HCT116 (cell line): ENCODE measurements around the gene RBPJ. TPM values are rescaled to one million over a fixed set of nuclear protein-coding genes. Genes with fewer than 3 reads are reported as not detected.

ENCODE experiments used
- ATAC-seq: fragments of 200-7000 bp; cut with Tn5 transposase; 2 replicates; pipeline ENCODE4 v1.9.1; 2020; ENCODE audit warnings: mild to moderate bottlenecking, moderate library complexity
- BruUV-seq: library from RNA; stranded (reverse); fragments of 400-500 nt; replicated peaks from 2 replicates; lab custom pipeline; 2021; lab: Mats Ljungman, UMichigan
- CTCF ChIA-PET: fragments of 300-600 bp; sonication (Branson Sonifier 250); formaldehyde crosslinking; loops from one replicate; lab custom pipeline; 2021; ENCODE audit warnings: antibody characterized with exemption; lab: Charles Lee
- POLR2A ChIA-PET: fragments of 300-600, 350-600 bp; sonication (Branson Sonifier 250); formaldehyde crosslinking; loops from one replicate; lab custom pipeline; 2021; ENCODE audit warnings: antibody characterized with exemption; lab: Charles Lee
- RAD21 ChIA-PET, 2 experiments: fragments of 300-600 bp; sonication (Branson Sonifier 250); formaldehyde crosslinking; loops; one replicate each; lab custom pipeline; 2023; ENCODE audit warnings: low total read pairs in 2 of 2; ENCODE audit not compliant: uncharacterized antibody in 2 of 2, unreplicated experiment in 2 of 2, low non-redundant PET in 1 of 2; lab: Charles Lee
- DNase-seq: peaks from one replicate; pipeline ENCODE4 v3.0.0-alpha.2; 2010; ENCODE audit warnings: low read depth, low spot score
- H2AFZ ChIP-seq: fragments of 200-600 bp; shearing (Covaris generic), sonication (generic); 2 replicates; pipeline ENCODE4 v1.6.1; 2017; ENCODE audit warnings: low read depth, mixed run types, mixed read lengths, antibody characterized with exemption, low read length; ENCODE audit not compliant: poor library complexity, severe bottlenecking
- H3K27ac ChIP-seq: 2 replicates; pipeline ENCODE4 v1.5.1; 2012; ENCODE audit warnings: low read depth, low read length
- H3K27me3 ChIP-seq: fragments of 200-600 bp; sonication (generic); 2 replicates; pipeline ENCODE4 v1.6.1; 2016; ENCODE audit warnings: mixed run types, low read length, mixed read lengths; ENCODE audit not compliant: insufficient read depth
- H3K36me3 ChIP-seq, 2 experiments: fragments of 200-500 bp in 1 of 2; fragments of 200-600 bp in 1 of 2; sonication (Bioruptor generic) in 1 of 2; sonication (generic) in 1 of 2; 2 replicates each; pipeline versions ENCODE4 v1.5.1 to v1.6.1; 2014 to 2016; ENCODE audit warnings: low read length in 2 of 2, inconsistent platforms in 1 of 2, mixed read lengths in 1 of 2, mixed run types in 1 of 2; ENCODE audit not compliant: insufficient read depth in 2 of 2, control insufficient read depth in 1 of 2
- H3K4me1 ChIP-seq, 2 experiments: fragments of 200-600 bp in 1 of 2; sonication (generic) in 1 of 2; 2 replicates each; pipeline versions ENCODE4 v1.5.1 to v1.6.1; 2012 to 2017; ENCODE audit warnings: low read length in 2 of 2, inconsistent platforms in 1 of 2, mild to moderate bottlenecking in 1 of 2, mixed read lengths in 1 of 2, mixed run types in 1 of 2, moderate library complexity in 1 of 2; ENCODE audit not compliant: insufficient read depth in 2 of 2, control insufficient read depth in 1 of 2
- H3K4me2 ChIP-seq: fragments of 200-600 bp; sonication (generic); 2 replicates; pipeline ENCODE4 v1.6.1; 2017; ENCODE audit warnings: mixed run types, low read length, mixed read lengths
- H3K4me3 ChIP-seq, 2 experiments: fragments of 200-600 bp in 1 of 2; sonication (generic) in 1 of 2; replicated peaks in 1 of 2; 2 replicates each; pipeline ENCODE4 v1.5.1; 2011 to 2016; ENCODE audit warnings: low read length in 2 of 2, control low read depth in 1 of 2, low read depth in 1 of 2, mild to moderate bottlenecking in 1 of 2, mixed read lengths in 1 of 2, mixed run types in 1 of 2
- H3K79me2 ChIP-seq: fragments of 200-600 bp; sonication (generic); 2 replicates; pipeline ENCODE4 v1.6.1; 2017; ENCODE audit warnings: mild to moderate bottlenecking, mixed run types, low read length, moderate library complexity, mixed read lengths; ENCODE audit not compliant: insufficient read depth
- H3K9ac ChIP-seq: fragments of 200-600 bp; sonication (generic); 2 replicates; pipeline ENCODE4 v1.6.1; 2016; ENCODE audit warnings: low read length, mixed read lengths
- H3K9me2 ChIP-seq: fragments of 200-600 bp; sonication (generic), shearing (Covaris generic); 2 replicates; pipeline ENCODE4 v1.6.1; 2017; ENCODE audit warnings: mixed run types, mild to moderate bottlenecking, moderate library complexity; ENCODE audit not compliant: insufficient read depth
- H3K9me3 ChIP-seq, 2 experiments: fragments of 200-500 bp in 1 of 2; fragments of 200-600 bp in 1 of 2; sonication (Bioruptor generic) in 1 of 2; sonication (generic) in 1 of 2; 2 replicates each; pipeline ENCODE4 v1.6.1; 2014 to 2017; ENCODE audit warnings: low read length in 2 of 2, mixed read lengths in 2 of 2, inconsistent platforms in 1 of 2, low read depth in 1 of 2, mild to moderate bottlenecking in 1 of 2, mixed run types in 1 of 2, moderate library complexity in 1 of 2; ENCODE audit not compliant: control insufficient read depth in 1 of 2, insufficient read depth in 1 of 2
- H4K20me1 ChIP-seq: fragments of 200-600 bp; sonication (generic), shearing (Covaris generic); 2 replicates; pipeline ENCODE4 v1.6.1; 2017; ENCODE audit warnings: mixed run types, mild to moderate bottlenecking, moderate library complexity; ENCODE audit not compliant: insufficient read depth
- ATF3 ChIP-seq: IDR thresholded peaks from 2 replicates; pipeline ENCODE4 v1.6.1; 2012
- CBX3 ChIP-seq: IDR thresholded peaks from 2 replicates; pipeline ENCODE4 v1.6.1; 2012; ENCODE audit warnings: low read depth
- CEBPB ChIP-seq: IDR thresholded peaks from 2 replicates; pipeline ENCODE4 v1.6.1; 2012; ENCODE audit warnings: low read depth
- ELF1 ChIP-seq: IDR thresholded peaks from 2 replicates; pipeline ENCODE4 v1.6.1; 2012; ENCODE audit warnings: low read depth, borderline replicate concordance
- EZH2 ChIP-seq: fragments of 200-600 bp; sonication (generic); IDR thresholded peaks from 2 replicates; pipeline ENCODE4 v1.6.1; 2017; ENCODE audit warnings: antibody characterized with exemption, mixed run types
- EZH2phosphoT487 ChIP-seq: fragments of 200-600 bp; IDR thresholded peaks from 2 replicates; pipeline ENCODE4 v1.6.1; 2018; ENCODE audit warnings: antibody characterized with exemption, borderline replicate concordance
- FOSL1 ChIP-seq: IDR thresholded peaks from 2 replicates; pipeline ENCODE4 v1.6.1; 2012; ENCODE audit warnings: low read depth
- JUND ChIP-seq: IDR thresholded peaks from 2 replicates; pipeline ENCODE4 v1.6.1; 2012
- POLR2A ChIP-seq: IDR thresholded peaks from 2 replicates; pipeline ENCODE4 v1.7.0; 2011; ENCODE audit warnings: borderline replicate concordance; ENCODE audit not compliant: insufficient read depth, insufficient read length; ENCODE audit errors: extremely low read depth
- POLR2AphosphoS5 ChIP-seq: IDR thresholded peaks from 2 replicates; pipeline ENCODE4 v1.6.1; 2011; ENCODE audit warnings: mild to moderate bottlenecking, low read depth, low read length, moderate library complexity
- RAD21 ChIP-seq: IDR thresholded peaks from 2 replicates; pipeline ENCODE4 v1.6.1; 2012; ENCODE audit warnings: low read depth, mild to moderate bottlenecking
- SRF ChIP-seq: IDR thresholded peaks from 2 replicates; pipeline ENCODE4 v1.6.1; 2012; ENCODE audit warnings: low read depth
- TCF7L2 ChIP-seq: IDR thresholded peaks from 2 replicates; pipeline ENCODE4 v1.7.0; 2011; ENCODE audit warnings: borderline replicate concordance, inconsistent platforms; ENCODE audit not compliant: insufficient read depth, insufficient read length; ENCODE audit errors: extremely low read depth
- ZNF274 ChIP-seq: fragments of 200-500 bp; sonication (Bioruptor generic); IDR thresholded peaks from 2 replicates; pipeline ENCODE4 v1.6.1; 2014; ENCODE audit warnings: mild to moderate bottlenecking, low read depth, low read length, inconsistent platforms
- intact Hi-C: fragments of 100-400 bp; cut with micrococcal nuclease; formaldehyde crosslinking; loops from 2 replicates; pipeline ENCODE4 v1.10.0; 2022
- total RNA-seq: library from RNA; stranded (reverse); gene quantifications from one replicate; pipeline ENCODE4 v1.2.1, GENCODE V29; 2021; ENCODE audit not compliant: unreplicated experiment
- TF ChIP-seq, protein P1 (sequence below): IDR thresholded peaks from 2 replicates; pipeline ENCODE4 v1.6.1; 2012; ENCODE audit warnings: low read depth
- TF ChIP-seq, protein P2 (sequence below): IDR thresholded peaks from 2 replicates; pipeline ENCODE4 v1.6.1; 2011; ENCODE audit warnings: mild to moderate bottlenecking, low read length, moderate library complexity; ENCODE audit not compliant: insufficient replicate concordance; ENCODE audit errors: extremely low read depth

RBPJ gene
- total RNA-seq, 1 experiment from 2014 or later, result 72.7 TPM

DNA sequence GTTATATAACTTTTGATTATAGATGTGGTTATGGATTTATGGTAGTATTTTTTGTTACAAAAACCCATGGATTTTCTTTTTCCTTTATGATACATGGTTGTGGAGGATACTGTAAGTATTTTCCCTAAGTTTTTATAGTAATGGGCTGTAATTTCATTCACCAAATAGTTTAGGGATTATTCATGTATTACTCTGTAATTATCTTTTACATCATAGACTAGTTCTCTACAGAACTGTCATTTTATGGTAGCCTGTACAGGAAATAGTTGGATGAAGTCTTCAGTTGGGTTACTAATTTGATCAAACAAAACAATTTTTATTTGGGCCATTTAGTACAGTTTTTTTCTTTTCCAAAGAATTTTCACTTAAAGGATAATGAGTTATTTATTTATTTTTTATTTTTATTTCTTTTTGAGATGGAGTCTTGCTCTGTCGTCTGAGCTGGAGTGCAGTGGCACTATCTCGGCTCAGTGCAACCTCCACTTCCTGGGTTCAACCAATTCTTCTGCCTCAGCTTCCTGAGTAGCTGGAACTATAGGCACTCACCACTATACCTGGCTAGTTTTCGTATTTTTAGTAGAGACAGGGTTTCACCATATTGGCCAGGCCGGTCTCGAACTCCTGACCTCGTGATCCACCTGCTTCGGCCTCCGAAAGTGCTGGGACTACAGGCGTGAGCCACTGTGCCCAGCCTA is 42.1 kb downstream of the RBPJ start:
- CTCF ChIA-PET, result no interaction called here
- Histone ChIP-seq H3K27ac (no peak overlapping the region), H4K20me1 (peaks cover 7% of the 10 kb centered on the region), H3K9me2 (no peaks in the 10 kb centered on the region), H2AFZ (no peak overlapping the region), H3K4me2 (no peak overlapping the region), H3K9me3 (no peaks in the 10 kb centered on the region), H3K36me3 (no peaks in the 10 kb centered on the region), H3K79me2 (peaks cover 95% of the 10 kb centered on the region), H3K9ac (no peak overlapping the region), H3K27me3 (no peaks in the 10 kb centered on the region), H3K4me1 (no peaks in the 10 kb centered on the region), H3K4me3 (no peak overlapping the region)
- RAD21 ChIA-PET, result no interaction called here
- no TSS peak for BruUV-seq
- no peak for DNase-seq
- TF ChIP-seq SRF, result no peak
- TF ChIP-seq FOSL1, result no peak
- TF ChIP-seq ZNF274, result no peak
- TF ChIP-seq, protein P1, sequence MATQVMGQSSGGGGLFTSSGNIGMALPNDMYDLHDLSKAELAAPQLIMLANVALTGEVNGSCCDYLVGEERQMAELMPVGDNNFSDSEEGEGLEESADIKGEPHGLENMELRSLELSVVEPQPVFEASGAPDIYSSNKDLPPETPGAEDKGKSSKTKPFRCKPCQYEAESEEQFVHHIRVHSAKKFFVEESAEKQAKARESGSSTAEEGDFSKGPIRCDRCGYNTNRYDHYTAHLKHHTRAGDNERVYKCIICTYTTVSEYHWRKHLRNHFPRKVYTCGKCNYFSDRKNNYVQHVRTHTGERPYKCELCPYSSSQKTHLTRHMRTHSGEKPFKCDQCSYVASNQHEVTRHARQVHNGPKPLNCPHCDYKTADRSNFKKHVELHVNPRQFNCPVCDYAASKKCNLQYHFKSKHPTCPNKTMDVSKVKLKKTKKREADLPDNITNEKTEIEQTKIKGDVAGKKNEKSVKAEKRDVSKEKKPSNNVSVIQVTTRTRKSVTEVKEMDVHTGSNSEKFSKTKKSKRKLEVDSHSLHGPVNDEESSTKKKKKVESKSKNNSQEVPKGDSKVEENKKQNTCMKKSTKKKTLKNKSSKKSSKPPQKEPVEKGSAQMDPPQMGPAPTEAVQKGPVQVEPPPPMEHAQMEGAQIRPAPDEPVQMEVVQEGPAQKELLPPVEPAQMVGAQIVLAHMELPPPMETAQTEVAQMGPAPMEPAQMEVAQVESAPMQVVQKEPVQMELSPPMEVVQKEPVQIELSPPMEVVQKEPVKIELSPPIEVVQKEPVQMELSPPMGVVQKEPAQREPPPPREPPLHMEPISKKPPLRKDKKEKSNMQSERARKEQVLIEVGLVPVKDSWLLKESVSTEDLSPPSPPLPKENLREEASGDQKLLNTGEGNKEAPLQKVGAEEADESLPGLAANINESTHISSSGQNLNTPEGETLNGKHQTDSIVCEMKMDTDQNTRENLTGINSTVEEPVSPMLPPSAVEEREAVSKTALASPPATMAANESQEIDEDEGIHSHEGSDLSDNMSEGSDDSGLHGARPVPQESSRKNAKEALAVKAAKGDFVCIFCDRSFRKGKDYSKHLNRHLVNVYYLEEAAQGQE, result no peak
- no peak for TF ChIP-seq EZH2phosphoT487
- TF ChIP-seq JUND, result no peak
- TF ChIP-seq ELF1, result no peak
- TF ChIP-seq EZH2, result no peak
- no peak for TF ChIP-seq CEBPB
- TF ChIP-seq, protein P2, sequence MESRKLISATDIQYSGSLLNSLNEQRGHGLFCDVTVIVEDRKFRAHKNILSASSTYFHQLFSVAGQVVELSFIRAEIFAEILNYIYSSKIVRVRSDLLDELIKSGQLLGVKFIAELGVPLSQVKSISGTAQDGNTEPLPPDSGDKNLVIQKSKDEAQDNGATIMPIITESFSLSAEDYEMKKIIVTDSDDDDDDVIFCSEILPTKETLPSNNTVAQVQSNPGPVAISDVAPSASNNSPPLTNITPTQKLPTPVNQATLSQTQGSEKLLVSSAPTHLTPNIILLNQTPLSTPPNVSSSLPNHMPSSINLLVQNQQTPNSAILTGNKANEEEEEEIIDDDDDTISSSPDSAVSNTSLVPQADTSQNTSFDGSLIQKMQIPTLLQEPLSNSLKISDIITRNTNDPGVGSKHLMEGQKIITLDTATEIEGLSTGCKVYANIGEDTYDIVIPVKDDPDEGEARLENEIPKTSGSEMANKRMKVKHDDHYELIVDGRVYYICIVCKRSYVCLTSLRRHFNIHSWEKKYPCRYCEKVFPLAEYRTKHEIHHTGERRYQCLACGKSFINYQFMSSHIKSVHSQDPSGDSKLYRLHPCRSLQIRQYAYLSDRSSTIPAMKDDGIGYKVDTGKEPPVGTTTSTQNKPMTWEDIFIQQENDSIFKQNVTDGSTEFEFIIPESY, result no peak
- no peak for TF ChIP-seq TCF7L2
- TF ChIP-seq ATF3, result no peak
- TF ChIP-seq RAD21, result no peak
- TF ChIP-seq CBX3, result no peak
- TF ChIP-seq POLR2A, result no peak
- TF ChIP-seq POLR2AphosphoS5, result no peak
- intact Hi-C loops, result no loop called here
- no peak for ATAC-seq
- POLR2A ChIA-PET, result no interaction called here
